Activated CD4-positive, alpha-beta T cell treated with anti-CD3 and anti-CD28 coated beads for 36 hours (primary cell): ENCODE data around the gene ADD3. TPM values are rescaled to one million over a fixed set of nuclear protein-coding genes. Genes with fewer than 3 reads are reported as not detected.

ENCODE experiments used
- ATAC-seq: fragments of 200-7000 bp; cut with Tn5 transposase; one replicate; pipeline ENCODE4 v1.10.0; 2021; ENCODE audit warnings: mild to moderate bottlenecking, moderate library complexity
- CTCF ChIA-PET: fragments of 350-600 bp; sonication (Branson Sonifier 250); formaldehyde crosslinking; loops from one replicate; lab custom pipeline; 2021; ENCODE audit warnings: antibody characterized with exemption; lab: Charles Lee
- POLR2A ChIA-PET: fragments of 350-600 bp; sonication (Branson Sonifier 250); formaldehyde crosslinking; loops from one replicate; lab custom pipeline; 2021; ENCODE audit warnings: antibody characterized with exemption, inconsistent platforms; lab: Charles Lee
- DNase-seq: peaks from one replicate; pipeline ENCODE4 v3.0.0-alpha.2; 2020
- H3K27ac Mint-ChIP-seq: one replicate; pipeline ENCODE4 v1.8.0; 2021; ENCODE audit warnings: mixed read lengths
- H3K27me3 Mint-ChIP-seq: one replicate; pipeline ENCODE4 v1.8.0; 2021; ENCODE audit warnings: mixed read lengths
- H3K36me3 Mint-ChIP-seq: one replicate; pipeline ENCODE4 v1.8.0; 2021; ENCODE audit warnings: low read depth, mixed read lengths
- H3K4me1 Mint-ChIP-seq: one replicate; pipeline ENCODE4 v1.8.0; 2021; ENCODE audit warnings: mixed read lengths
- H3K4me3 Mint-ChIP-seq: one replicate; pipeline ENCODE4 v1.8.0; 2021; ENCODE audit warnings: mild to moderate bottlenecking, moderate library complexity, mixed read lengths
- H3K9me3 Mint-ChIP-seq: one replicate; pipeline ENCODE4 v1.8.0; 2021; ENCODE audit warnings: low read depth, mixed read lengths
- intact Hi-C, 2 experiments: fragments of 100-400 bp; cut with DNase I in 1 of 2; cut with micrococcal nuclease in 1 of 2; formaldehyde crosslinking; loops; one replicate each; pipeline versions ENCODE4 v1.14.2 to v1.15.1; 2022 to 2024; cut with DNase I, micrococcal nuclease
- total RNA-seq, 2 experiments: library from RNA; stranded (reverse); gene quantifications; one replicate each; pipeline ENCODE4 v1.2.3, GENCODE V29; 2021

Gene ADD3
- total RNA-seq, 2 experiments from 2014 or later: 72.5 to 101 TPM

GRCh38 chr10:110068780-110069179 lies 61.0 kb downstream of the ADD3 start:
- DNase-seq (no peak), ATAC-seq (no peak)
- H3K27ac Mint-ChIP-seq: peak overlapping the region; percentile 90
- intact Hi-C loops: loop anchor here (1.0 to 5.0 kb wide), 5 partner anchors 8 to 142 kb away; no protein-coding TSS in a partner anchor
- H3K36me3 Mint-ChIP-seq: no peaks in the 10 kb centered on the region
- peaks cover 89% of the 10 kb centered on the region for H3K4me1 Mint-ChIP-seq
- CTCF ChIA-PET: interaction anchor here (1.0 to 6.1 kb wide), 4 partner anchors 9 to 71 kb away, joined by 5 to 44 read pairs (median 8); no protein-coding TSS in a partner anchor
- H3K4me3 Mint-ChIP-seq: peak overlapping the region; percentile 57
- H3K27me3 Mint-ChIP-seq: no peaks in the 10 kb centered on the region
- POLR2A ChIA-PET: interaction anchor here (0.7 kb wide), 1 partner anchor 217 kb away, joined by 3 read pairs; no protein-coding TSS in a partner anchor
- H3K9me3 Mint-ChIP-seq: no peaks in the 10 kb centered on the region

GRCh38 chr10:110069502-110069982 lies 61.8 kb downstream of the ADD3 start:
- no peaks in the 10 kb centered on the region for H3K27me3 Mint-ChIP-seq
- DNase-seq (no peak), ATAC-seq (peak; percentile 40)
- no peaks in the 10 kb centered on the region for H3K36me3 Mint-ChIP-seq
- H3K4me1 Mint-ChIP-seq: peaks cover 92% of the 10 kb centered on the region
- no peaks in the 10 kb centered on the region for H3K9me3 Mint-ChIP-seq
- intact Hi-C loops: loop anchor here (2.0 to 5.0 kb wide), 3 partner anchors 33 to 141 kb away; no protein-coding TSS in a partner anchor
- POLR2A ChIA-PET: interaction anchor here (0.6 kb wide), 1 partner anchor 803 kb away, joined by 4 read pairs; no protein-coding TSS in a partner anchor
- CTCF ChIA-PET: interaction anchor here (1.0 to 6.1 kb wide), 5 partner anchors 8 to 18 kb away, joined by 3 to 44 read pairs (median 4); no protein-coding TSS in a partner anchor
- peak overlapping the region; percentile 90 for H3K27ac Mint-ChIP-seq
- peak overlapping the region; percentile 57 for H3K4me3 Mint-ChIP-seq

- intact Hi-C loops: loop anchor here (2.0 to 5.0 kb wide), 2 partner anchors 17 to 152 kb away; partner anchors contain the start of gene XPNPEP1 (in 1 of the 2)
- Mint-ChIP-seq H3K9me3 (no peaks in the 10 kb centered on the region), H3K4me1 (peaks cover 88% of the 10 kb centered on the region), H3K36me3 (no peaks in the 10 kb centered on the region), H3K27me3 (no peaks in the 10 kb centered on the region), H3K27ac (peak overlapping the region; percentile 76), H3K4me3 (peak overlapping the region; percentile 27)
- ChIA-PET CTCF (interaction anchor here (0.8 to 2.0 kb wide), 5 partner anchors 14 to 140 kb away, joined by 3 to 7 read pairs (median 4); no protein-coding TSS in a partner anchor), POLR2A (interaction anchor here (0.6 kb wide), 2 partner anchors 159 to 170 kb away, joined by 3 to 7 read pairs; no protein-coding TSS in a partner anchor)
- ATAC-seq (no peak), DNase-seq (peak; percentile 3)
These were observed 66.1 kb downstream of the ADD3 start for GRCh38 chr10:110073896-110074295.

- Mint-ChIP-seq H3K27me3 (no peaks in the 10 kb centered on the region), H3K9me3 (no peaks in the 10 kb centered on the region), H3K4me1 (peaks cover 87% of the 10 kb centered on the region), H3K4me3 (peak overlapping the region; percentile 27), H3K36me3 (no peaks in the 10 kb centered on the region), H3K27ac (peak overlapping the region; percentile 76)
- ChIA-PET CTCF (interaction anchor here (0.8 to 1.2 kb wide), 4 partner anchors 9 to 96 kb away, joined by 3 to 5 read pairs (median 4); no protein-coding TSS in a partner anchor), POLR2A (interaction anchor here (0.6 to 0.8 kb wide), 3 partner anchors 63 to 169 kb away, joined by 3 to 7 read pairs (median 3); no protein-coding TSS in a partner anchor)
- DNase-seq (peak; percentile 49), ATAC-seq (peak; percentile 44)
- intact Hi-C loops: loop anchor here (2.0 to 5.0 kb wide), 2 partner anchors 17 to 152 kb away; partner anchors contain the start of gene XPNPEP1 (in 1 of the 2)
These were observed 66.5 kb downstream of the ADD3 start for GRCh38 chr10:110074298-110074697.

- Mint-ChIP-seq H3K36me3 (no peaks in the 10 kb centered on the region), H3K27ac (peak overlapping the region; percentile 76), H3K4me3 (no peak overlapping the region), H3K9me3 (no peaks in the 10 kb centered on the region), H3K27me3 (no peaks in the 10 kb centered on the region), H3K4me1 (peaks cover 86% of the 10 kb centered on the region)
- ChIA-PET POLR2A (interaction anchor here (0.6 to 0.8 kb wide), 2 partner anchors 64 to 160 kb away, joined by 3 to 7 read pairs; no protein-coding TSS in a partner anchor), CTCF (interaction anchor here (0.6 to 3.5 kb wide), 7 partner anchors 9 to 370 kb away, joined by 3 to 13 read pairs (median 4); no protein-coding TSS in a partner anchor)
- no peak for ATAC-seq
- intact Hi-C loops: loop anchor here (2.0 to 5.0 kb wide), 2 partner anchors 18 to 153 kb away; partner anchors contain the start of gene XPNPEP1 (in 1 of the 2)
- no peak for DNase-seq
These were observed 67.2 kb downstream of the ADD3 start for GRCh38 chr10:110074758-110075671.

- Mint-ChIP-seq H3K4me3 (no peak overlapping the region), H3K27ac (peak overlapping the region; percentile 76)
- POLR2A ChIA-PET: no interaction called here
These were observed 67.9 kb downstream of the ADD3 start for GRCh38 chr10:110075686-110076085.

GRCh38 chr10:110076559-110077318 lies 69.0 kb downstream of the ADD3 start:
- DNase-seq: no peak

More at GRCh38 chr10:110075686-110076085, 67.9 kb downstream of the ADD3 start:
- Mint-ChIP-seq H3K9me3 (no peaks in the 10 kb centered on the region), H3K36me3 (no peaks in the 10 kb centered on the region), H3K4me1 (peaks cover 85% of the 10 kb centered on the region), H3K27me3 (no peaks in the 10 kb centered on the region)
- CTCF ChIA-PET: interaction anchor here (0.8 to 3.5 kb wide), 2 partner anchors 66 to 146 kb away, joined by 3 to 13 read pairs; no protein-coding TSS in a partner anchor
- ATAC-seq (no peak), DNase-seq (no peak)
- intact Hi-C loops: loop anchor here (2.0 kb wide), 2 partner anchors 19 to 41 kb away; no protein-coding TSS in a partner anchor

GRCh38 chr10:110077436-110078130 lies 69.8 kb downstream of the ADD3 start:
- peak; percentile 52 for ATAC-seq
- H3K27ac Mint-ChIP-seq: peak overlapping the region; percentile 98
- ChIA-PET POLR2A (interaction anchor here (0.7 to 1.6 kb wide), 3 partner anchors 10 to 67 kb away, joined by 3 to 11 read pairs (median 8); no protein-coding TSS in a partner anchor), CTCF (interaction anchor here (0.7 to 3.5 kb wide), 16 partner anchors 10 to 194 kb away, joined by 3 to 13 read pairs (median 3); no protein-coding TSS in a partner anchor)
- DNase-seq: peak; percentile 52
- H3K9me3 Mint-ChIP-seq: no peaks in the 10 kb centered on the region
- peak overlapping the region; percentile 75 for H3K4me3 Mint-ChIP-seq
- H3K36me3 Mint-ChIP-seq: no peaks in the 10 kb centered on the region
- intact Hi-C loops: loop anchor here (1.0 to 2.0 kb wide), 3 partner anchors 9 to 67 kb away; no protein-coding TSS in a partner anchor
- peaks cover 86% of the 10 kb centered on the region for H3K4me1 Mint-ChIP-seq
- no peaks in the 10 kb centered on the region for H3K27me3 Mint-ChIP-seq

More at GRCh38 chr10:110076559-110077318, 69.0 kb downstream of the ADD3 start:
- Mint-ChIP-seq H3K4me3 (peak overlapping the region; percentile 75), H3K36me3 (no peaks in the 10 kb centered on the region), H3K27ac (peak overlapping the region; percentile 98), H3K4me1 (peaks cover 85% of the 10 kb centered on the region), H3K27me3 (no peaks in the 10 kb centered on the region), H3K9me3 (no peaks in the 10 kb centered on the region)
- intact Hi-C loops: loop anchor here in 1 of 2 experiments (1.0 to 2.0 kb wide), 2 partner anchors 8 to 42 kb away; no protein-coding TSS in a partner anchor
- ChIA-PET CTCF (interaction anchor here (0.7 to 3.5 kb wide), 10 partner anchors 11 to 193 kb away, joined by 3 to 13 read pairs (median 3); no protein-coding TSS in a partner anchor), POLR2A (interaction anchor here (0.7 to 1.6 kb wide), 3 partner anchors 9 to 66 kb away, joined by 5 to 11 read pairs (median 8); no protein-coding TSS in a partner anchor)
- peak; percentile 45 for ATAC-seq

GRCh38 chr10:110078317-110078716 lies 70.5 kb downstream of the ADD3 start:
- CTCF ChIA-PET: interaction anchor here (0.8 to 3.5 kb wide), 12 partner anchors 10 to 168 kb away, joined by 3 to 13 read pairs (median 4); no protein-coding TSS in a partner anchor
- Mint-ChIP-seq H3K9me3 (peaks cover 3% of the 10 kb centered on the region), H3K36me3 (peaks cover 3% of the 10 kb centered on the region), H3K4me1 (peaks cover 88% of the 10 kb centered on the region), H3K4me3 (peak overlapping the region; percentile 75), H3K27me3 (no peaks in the 10 kb centered on the region), H3K27ac (peak overlapping the region; percentile 98)
- POLR2A ChIA-PET: interaction anchor here (0.8 kb wide), 1 partner anchor 68 kb away, joined by 3 read pairs; no protein-coding TSS in a partner anchor
- DNase-seq (no peak), ATAC-seq (no peak)
- intact Hi-C loops: loop anchor here in 1 of 2 experiments (1.0 kb wide), 1 partner anchor 68 kb away; no protein-coding TSS in a partner anchor
